Neutrophil (primary cell): ENCODE data around the gene ZNF469.

Source experiments
- H3K27ac ChIP-seq: fragments of 200-600 bp; sonication (generic); 2 replicates; pipeline ENCODE4 v1.5.1; 2016; ENCODE audit warnings: mild to moderate bottlenecking, moderate library complexity
- H3K27me3 ChIP-seq: fragments of 200-600 bp; sonication (generic); 2 replicates; pipeline ENCODE4 v1.6.0; 2016; ENCODE audit warnings: mild to moderate bottlenecking
- H3K36me3 ChIP-seq: fragments of 200-600 bp; sonication (generic); 2 replicates; pipeline ENCODE4 v1.5.1; 2017
- H3K4me1 ChIP-seq, 2 experiments: fragments of 200-600 bp in 1 of 2; sonication (generic) in 1 of 2; 1 replicate in 1 of 2; 2 replicates in 1 of 2; pipeline versions ENCODE4 v1.5.1 to v1.6.1; 2013 to 2016; ENCODE audit warnings: low read depth in 1 of 2, low read length in 1 of 2, mild to moderate bottlenecking in 1 of 2, moderate library complexity in 1 of 2; ENCODE audit not compliant: control insufficient read depth in 1 of 2, insufficient read depth in 1 of 2
- H3K4me3 ChIP-seq, 2 experiments: fragments of 200-600 bp in 1 of 2; sonication (generic) in 1 of 2; 1 replicate in 1 of 2; 2 replicates in 1 of 2; pipeline ENCODE4 v1.5.1; 2013 to 2016; ENCODE audit warnings: low read depth in 1 of 2, low read length in 1 of 2, mild to moderate bottlenecking in 1 of 2, moderate library complexity in 1 of 2
- H3K9me3 ChIP-seq: fragments of 200-600 bp; sonication (generic); 2 replicates; pipeline ENCODE4 v1.5.1; 2016
- TF ChIP-seq, protein P1 (sequence below): fragments of 200-600 bp; sonication (generic); IDR thresholded peaks from 2 replicates; pipeline ENCODE4 v1.5.1; 2016; ENCODE audit warnings: antibody characterized with exemption

Gene ZNF469

DNA sequence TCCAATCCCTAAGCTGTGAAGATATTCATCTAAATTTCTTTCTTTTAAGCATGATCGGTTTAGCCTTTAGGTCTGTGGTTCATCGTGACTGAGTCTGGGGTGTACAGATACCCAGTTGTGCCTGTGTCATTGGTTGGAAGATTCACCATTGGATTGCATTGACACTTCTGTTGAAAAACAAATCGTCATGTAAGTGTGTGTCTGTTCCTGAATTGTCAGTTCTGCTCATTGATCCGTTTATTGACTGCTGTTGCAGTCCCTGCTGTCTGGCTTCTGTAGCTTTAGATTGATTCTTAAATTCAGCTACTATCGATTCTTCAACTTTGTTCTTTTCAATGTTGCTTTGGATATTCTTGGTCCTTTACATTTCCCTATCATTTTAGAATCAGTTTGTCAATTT lies 21.0 kb upstream of the ZNF469 start:
- H3K4me3 ChIP-seq, result no peak overlapping the region
- H3K27me3 ChIP-seq, result peaks cover 14% of the 10 kb centered on the region
- no peak overlapping the region for H3K27ac ChIP-seq
- TF ChIP-seq, protein P1, sequence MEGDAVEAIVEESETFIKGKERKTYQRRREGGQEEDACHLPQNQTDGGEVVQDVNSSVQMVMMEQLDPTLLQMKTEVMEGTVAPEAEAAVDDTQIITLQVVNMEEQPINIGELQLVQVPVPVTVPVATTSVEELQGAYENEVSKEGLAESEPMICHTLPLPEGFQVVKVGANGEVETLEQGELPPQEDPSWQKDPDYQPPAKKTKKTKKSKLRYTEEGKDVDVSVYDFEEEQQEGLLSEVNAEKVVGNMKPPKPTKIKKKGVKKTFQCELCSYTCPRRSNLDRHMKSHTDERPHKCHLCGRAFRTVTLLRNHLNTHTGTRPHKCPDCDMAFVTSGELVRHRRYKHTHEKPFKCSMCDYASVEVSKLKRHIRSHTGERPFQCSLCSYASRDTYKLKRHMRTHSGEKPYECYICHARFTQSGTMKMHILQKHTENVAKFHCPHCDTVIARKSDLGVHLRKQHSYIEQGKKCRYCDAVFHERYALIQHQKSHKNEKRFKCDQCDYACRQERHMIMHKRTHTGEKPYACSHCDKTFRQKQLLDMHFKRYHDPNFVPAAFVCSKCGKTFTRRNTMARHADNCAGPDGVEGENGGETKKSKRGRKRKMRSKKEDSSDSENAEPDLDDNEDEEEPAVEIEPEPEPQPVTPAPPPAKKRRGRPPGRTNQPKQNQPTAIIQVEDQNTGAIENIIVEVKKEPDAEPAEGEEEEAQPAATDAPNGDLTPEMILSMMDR, result no peak
- H3K4me1 ChIP-seq, result no peaks in the 10 kb centered on the region
- H3K9me3 ChIP-seq, result no peaks in the 10 kb centered on the region
- H3K36me3 ChIP-seq, result no peaks in the 10 kb centered on the region

DNA sequence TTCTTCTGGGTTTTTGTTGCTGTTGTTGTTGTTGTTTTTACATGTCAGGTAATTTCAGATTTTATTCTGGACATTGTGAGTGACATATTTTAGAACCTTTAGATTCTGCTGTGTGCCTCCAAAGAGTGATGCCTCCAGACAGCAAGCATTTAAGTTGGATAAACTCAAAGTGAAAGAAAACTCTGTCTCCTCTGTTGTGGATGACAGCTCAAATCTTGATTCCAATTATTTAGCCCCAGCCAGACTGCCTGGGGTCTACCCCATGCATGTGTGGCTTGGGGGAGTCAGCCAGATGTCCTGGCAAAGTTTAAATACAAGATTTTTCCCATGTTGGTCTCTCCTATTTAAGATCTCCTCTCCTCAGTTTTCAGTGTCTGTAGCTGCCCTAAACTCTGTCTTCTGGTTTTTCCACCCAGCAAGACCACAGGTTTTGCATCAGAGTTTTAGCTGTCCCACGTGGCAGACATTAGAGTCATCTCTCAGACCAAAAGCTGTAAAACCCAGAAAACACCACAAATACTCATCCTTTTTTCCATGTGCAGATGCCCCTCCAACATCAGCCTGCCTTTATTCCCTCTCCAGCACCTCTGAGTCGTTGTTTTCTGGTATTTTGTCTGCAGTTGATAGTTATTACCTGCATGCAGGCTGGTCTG lies 19.4 kb upstream of the ZNF469 start:
- H3K4me3 ChIP-seq, result no peak overlapping the region
- H3K27ac ChIP-seq, result no peak overlapping the region
- TF ChIP-seq, protein P1, result no peak
- no peaks in the 10 kb centered on the region for H3K4me1 ChIP-seq
- H3K36me3 ChIP-seq, result no peaks in the 10 kb centered on the region
- peaks cover 14% of the 10 kb centered on the region for H3K27me3 ChIP-seq
- H3K9me3 ChIP-seq, result no peaks in the 10 kb centered on the region

DNA sequence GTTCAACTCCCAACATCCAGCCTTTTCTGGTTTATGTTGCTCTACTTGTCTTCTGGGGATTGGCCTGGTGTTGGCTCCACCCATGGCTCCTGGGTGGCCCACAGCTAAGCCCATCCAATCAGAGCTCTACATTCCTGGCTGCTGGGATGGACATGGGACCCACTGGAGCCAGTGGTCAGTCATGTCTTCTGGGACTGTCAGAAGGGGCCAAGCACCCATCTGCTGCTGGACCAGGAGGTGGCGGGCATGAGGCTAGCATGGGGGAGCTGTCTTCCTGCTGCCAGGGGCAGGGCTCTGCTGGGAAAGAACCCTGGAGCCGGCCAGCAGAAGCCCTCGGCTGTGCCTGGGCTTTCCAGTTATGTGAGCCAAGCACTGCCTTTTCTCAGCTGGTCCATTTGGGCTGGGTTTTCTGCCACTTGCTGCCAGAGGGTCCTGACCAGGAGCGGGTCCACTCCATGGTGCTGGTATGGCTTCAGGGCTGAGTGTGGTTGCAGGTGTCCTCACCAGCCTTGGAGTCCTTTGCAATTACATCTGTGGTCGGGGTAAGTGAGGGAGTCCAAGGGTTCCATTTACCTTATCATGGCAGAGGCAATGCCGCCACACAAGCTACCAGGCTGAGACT lies 17.4 kb upstream of the ZNF469 start:
- no peak overlapping the region for H3K27ac ChIP-seq
- H3K4me3 ChIP-seq, result no peak overlapping the region
- no peaks in the 10 kb centered on the region for H3K9me3 ChIP-seq
- TF ChIP-seq, protein P1, result no peak
- peaks cover 14% of the 10 kb centered on the region for H3K27me3 ChIP-seq
- H3K36me3 ChIP-seq, result no peaks in the 10 kb centered on the region
- no peaks in the 10 kb centered on the region for H3K4me1 ChIP-seq

GRCh38 chr16:88366032-88366703 lies 16.6 kb upstream of the ZNF469 start:
- Histone ChIP-seq H3K27me3 (peaks cover 10% of the 10 kb centered on the region), H3K27ac (no peak overlapping the region), H3K9me3 (no peaks in the 10 kb centered on the region), H3K36me3 (no peaks in the 10 kb centered on the region), H3K4me1 (no peaks in the 10 kb centered on the region), H3K4me3 (no peak overlapping the region)
- TF ChIP-seq, protein P1, result no peak

DNA sequence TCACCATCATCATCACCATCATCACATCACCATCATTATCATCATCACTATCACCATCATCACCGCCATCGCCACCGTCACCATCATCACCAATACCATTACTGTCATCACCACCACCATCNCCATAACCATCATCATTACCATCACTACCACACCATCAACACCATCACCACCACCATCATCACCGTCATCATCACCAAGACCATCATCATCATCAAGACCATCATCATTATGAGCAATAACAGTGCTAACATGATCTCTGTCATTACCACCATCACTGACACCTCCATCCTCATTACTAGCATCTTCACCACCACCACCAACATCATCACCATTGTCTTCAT lies 16.1 kb upstream of the ZNF469 start:
- Histone ChIP-seq H3K4me1 (no peaks in the 10 kb centered on the region), H3K36me3 (no peaks in the 10 kb centered on the region), H3K4me3 (no peak overlapping the region), H3K9me3 (no peaks in the 10 kb centered on the region), H3K27ac (no peak overlapping the region), H3K27me3 (peaks cover 10% of the 10 kb centered on the region)
- TF ChIP-seq, protein P1, result no peak
